Smooth muscle cell (in vitro differentiated cells): ENCODE data around the gene SYT13. TPM values are rescaled to one million over a fixed set of nuclear protein-coding genes. Genes with fewer than 3 reads are reported as not detected.

Source experiments
- DNase-seq: peaks from one replicate; lab custom pipeline; 2025; ENCODE audit not compliant: unreplicated experiment; lab: John Stamatoyannopoulos, UW
- H2AFZ ChIP-seq: fragments of 200-600 bp; sonication (generic); 2 replicates; pipeline ENCODE4 v1.6.0; 2016; ENCODE audit warnings: antibody characterized with exemption, low read depth, mild to moderate bottlenecking
- H3F3A ChIP-seq: fragments of 200-600 bp; sonication (generic); 2 replicates; pipeline ENCODE4 v1.6.0; 2017; ENCODE audit warnings: antibody characterized with exemption, low read depth
- H3K27ac ChIP-seq: fragments of 200-600 bp; sonication (generic); 2 replicates; pipeline ENCODE4 v1.5.1; 2016; ENCODE audit warnings: low read depth, mild to moderate bottlenecking
- H3K27me3 ChIP-seq: fragments of 200-600 bp; sonication (generic); 2 replicates; pipeline ENCODE4 v1.6.1; 2016; ENCODE audit warnings: low read depth, mild to moderate bottlenecking
- H3K36me3 ChIP-seq: fragments of 200-600 bp; sonication (generic); 2 replicates; pipeline ENCODE4 v1.5.1; 2016; ENCODE audit warnings: low read depth
- H3K4me1 ChIP-seq: fragments of 200-600 bp; sonication (generic); 2 replicates; pipeline ENCODE4 v1.5.1; 2016; ENCODE audit warnings: low read depth
- H3K4me2 ChIP-seq: fragments of 200-600 bp; sonication (generic); 2 replicates; pipeline ENCODE4 v1.6.0; 2016; ENCODE audit warnings: mild to moderate bottlenecking
- H3K4me3 ChIP-seq: fragments of 200-600 bp; sonication (generic); 2 replicates; pipeline ENCODE4 v1.5.1; 2016; ENCODE audit warnings: mild to moderate bottlenecking
- H3K79me2 ChIP-seq: fragments of 200-600 bp; sonication (generic); 2 replicates; pipeline ENCODE4 v1.6.0; 2016; ENCODE audit warnings: low read depth, mild to moderate bottlenecking
- H3K9ac ChIP-seq: fragments of 200-600 bp; sonication (generic); 2 replicates; pipeline ENCODE4 v1.6.0; 2016; ENCODE audit warnings: low read depth
- H3K9me3 ChIP-seq: fragments of 200-600 bp; sonication (generic); replicated peaks from 2 replicates; pipeline ENCODE4 v1.5.1; 2016; ENCODE audit warnings: low read depth
- H4K20me1 ChIP-seq: fragments of 200-600 bp; sonication (generic); 2 replicates; pipeline ENCODE4 v1.6.0; 2016; ENCODE audit warnings: low read depth
- WGBS: methylation state at CpG from one replicate; pipeline ENCODE4 v1.1.7; 2016; ENCODE audit warnings: low lambda C conversion rate; 5-methylcytosine and 5-hydroxymethylcytosine counted together
- polyA plus RNA-seq: library from polyadenylated mRNA; unstranded; fragments of >200 nt; fragmentation: Nextera tagmentation; extraction: Ambion mirVana; gene quantifications from 2 replicates; pipeline ENCODE4 v1.2.1, GENCODE V29; 2016
- total RNA-seq: library from RNA; depleted of rRNA; stranded (reverse); fragments of >200 nt; gene quantifications from 2 replicates; pipeline ENCODE4 v1.2.3, GENCODE V29; 2014
- TF ChIP-seq, protein P1 (sequence below): fragments of 200-600 bp; sonication (generic); IDR thresholded peaks from 2 replicates; pipeline ENCODE4 v1.5.1; 2017; ENCODE audit warnings: borderline replicate concordance, mild to moderate bottlenecking, antibody characterized with exemption; ENCODE audit not compliant: insufficient read depth, poor library complexity, severe bottlenecking

Gene SYT13
- total and polyA plus RNA-seq, 2 experiments from 2014 or later, result 0.47 to 1.3 TPM

DNA sequence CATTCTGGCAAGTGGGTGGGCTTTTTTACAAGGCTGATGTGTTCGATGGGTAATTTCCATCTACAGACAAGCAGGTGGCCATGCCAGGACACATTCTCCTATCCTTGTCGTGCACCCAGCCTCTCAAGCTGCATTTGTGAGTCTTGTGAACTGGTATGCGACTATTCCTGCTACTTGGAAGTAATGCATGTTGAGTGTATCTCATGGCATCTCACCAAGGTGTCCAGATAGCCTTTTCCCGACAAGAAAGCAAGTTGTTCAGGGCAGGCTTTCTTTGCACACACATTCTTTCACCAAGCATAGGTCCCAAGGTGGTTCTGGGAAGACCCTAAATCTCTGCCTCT lies 18.8 kb upstream of the SYT13 start:
- TF ChIP-seq, protein P1, sequence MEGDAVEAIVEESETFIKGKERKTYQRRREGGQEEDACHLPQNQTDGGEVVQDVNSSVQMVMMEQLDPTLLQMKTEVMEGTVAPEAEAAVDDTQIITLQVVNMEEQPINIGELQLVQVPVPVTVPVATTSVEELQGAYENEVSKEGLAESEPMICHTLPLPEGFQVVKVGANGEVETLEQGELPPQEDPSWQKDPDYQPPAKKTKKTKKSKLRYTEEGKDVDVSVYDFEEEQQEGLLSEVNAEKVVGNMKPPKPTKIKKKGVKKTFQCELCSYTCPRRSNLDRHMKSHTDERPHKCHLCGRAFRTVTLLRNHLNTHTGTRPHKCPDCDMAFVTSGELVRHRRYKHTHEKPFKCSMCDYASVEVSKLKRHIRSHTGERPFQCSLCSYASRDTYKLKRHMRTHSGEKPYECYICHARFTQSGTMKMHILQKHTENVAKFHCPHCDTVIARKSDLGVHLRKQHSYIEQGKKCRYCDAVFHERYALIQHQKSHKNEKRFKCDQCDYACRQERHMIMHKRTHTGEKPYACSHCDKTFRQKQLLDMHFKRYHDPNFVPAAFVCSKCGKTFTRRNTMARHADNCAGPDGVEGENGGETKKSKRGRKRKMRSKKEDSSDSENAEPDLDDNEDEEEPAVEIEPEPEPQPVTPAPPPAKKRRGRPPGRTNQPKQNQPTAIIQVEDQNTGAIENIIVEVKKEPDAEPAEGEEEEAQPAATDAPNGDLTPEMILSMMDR, result no peak
- WGBS, result 88% methylated on average over 4 of the region's 4 CpGs
- H3K27me3 ChIP-seq, result peaks cover 26% of the 10 kb centered on the region
- no peaks in the 10 kb centered on the region for H3K36me3 ChIP-seq
- no peak overlapping the region for H3K4me2 ChIP-seq
- no peaks in the 10 kb centered on the region for H3K4me1 ChIP-seq
- H3K27ac ChIP-seq, result no peak overlapping the region
- no peak overlapping the region for H2AFZ ChIP-seq
- no peak overlapping the region for H3K9ac ChIP-seq
- no peaks in the 10 kb centered on the region for H3K9me3 ChIP-seq
- H3K4me3 ChIP-seq, result no peak overlapping the region
- no peaks in the 10 kb centered on the region for H3K79me2 ChIP-seq
- DNase-seq, result no peak
- no peaks in the 10 kb centered on the region for H4K20me1 ChIP-seq
- H3F3A ChIP-seq, result no peaks in the 10 kb centered on the region

DNA sequence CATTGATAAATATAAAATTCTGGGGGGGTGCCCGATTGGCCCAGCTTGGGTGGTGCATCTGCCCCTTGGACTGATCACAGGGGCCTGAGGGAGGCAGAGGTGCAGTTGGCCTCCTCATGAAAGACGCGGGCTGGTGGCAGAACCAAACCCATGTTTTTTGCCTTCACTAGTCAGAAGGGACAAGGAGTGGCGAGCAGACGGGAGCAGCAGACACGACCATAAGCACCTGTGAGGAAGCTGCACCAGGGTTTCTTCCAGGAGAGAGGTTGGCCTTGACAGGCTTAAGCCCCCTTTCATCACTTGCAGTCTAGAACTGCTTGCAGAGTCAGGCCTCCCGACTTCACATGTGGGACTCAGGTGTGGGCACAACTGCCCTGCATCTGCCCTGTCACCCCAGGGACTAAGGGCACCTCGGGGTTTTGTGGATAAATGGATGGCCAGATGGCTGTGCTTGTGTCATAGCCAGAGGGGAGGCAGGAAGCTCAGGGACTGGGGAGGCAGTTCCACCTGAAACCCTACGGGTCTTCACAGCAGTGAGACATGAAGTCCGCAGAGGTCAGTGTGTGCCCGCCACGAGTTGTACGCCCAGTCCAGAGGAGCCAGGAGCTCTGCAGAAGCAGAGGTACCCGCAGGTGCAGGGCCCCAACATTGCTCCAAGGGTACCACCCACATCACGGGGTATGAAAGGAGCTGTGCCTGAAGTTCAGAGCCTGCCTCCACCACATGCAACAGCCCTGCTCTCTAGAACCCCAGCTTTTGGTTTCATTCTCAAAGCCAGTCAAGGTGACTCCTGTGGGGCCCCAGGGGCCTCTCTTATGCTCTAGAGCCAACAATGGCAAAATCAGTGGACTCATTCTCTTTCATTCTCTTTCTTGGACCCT lies 18.2 kb upstream of the SYT13 start:
- TF ChIP-seq, protein P1, result no peak
- peaks cover 26% of the 10 kb centered on the region for H3K27me3 ChIP-seq

DNA sequence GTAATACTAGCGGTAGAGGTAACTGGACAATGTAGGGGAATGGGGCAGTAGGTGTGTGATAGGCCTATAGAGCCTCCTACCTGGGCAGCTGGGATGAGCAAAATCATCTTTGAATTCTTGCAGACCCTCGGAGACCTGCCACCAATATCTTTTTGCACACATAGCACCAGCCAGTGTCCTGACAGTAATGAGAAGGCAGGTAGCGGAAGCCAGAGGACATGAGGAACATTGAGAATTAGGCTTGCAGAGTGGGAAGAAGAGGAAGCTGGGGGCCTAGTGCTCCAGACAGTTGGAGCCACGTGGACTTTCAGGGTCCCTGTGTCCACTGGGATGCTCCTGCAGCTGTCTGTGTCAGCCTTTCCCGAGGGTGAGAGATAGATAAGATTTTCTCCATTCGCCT lies 17.2 kb upstream of the SYT13 start:
- Histone ChIP-seq H2AFZ (no peak overlapping the region), H3K4me3 (no peak overlapping the region), H4K20me1 (no peaks in the 10 kb centered on the region), H3K27ac (no peak overlapping the region), H3K4me2 (no peak overlapping the region), H3K9ac (no peak overlapping the region), H3K79me2 (no peaks in the 10 kb centered on the region), H3K27me3 (peaks cover 26% of the 10 kb centered on the region), H3K36me3 (no peaks in the 10 kb centered on the region), H3F3A (no peaks in the 10 kb centered on the region), H3K4me1 (no peaks in the 10 kb centered on the region), H3K9me3 (no peaks in the 10 kb centered on the region)
- DNase-seq, result no peak
- WGBS, result 83% methylated on average over 6 of the region's 6 CpGs
- TF ChIP-seq, protein P1, result no peak

More for the DNA sequence above, 18.2 kb upstream of the SYT13 start:
- Histone ChIP-seq H3K4me1 (no peaks in the 10 kb centered on the region), H3K36me3 (no peaks in the 10 kb centered on the region), H3K9me3 (no peaks in the 10 kb centered on the region), H2AFZ (no peak overlapping the region), H3K27ac (no peak overlapping the region), H3F3A (no peaks in the 10 kb centered on the region), H3K9ac (no peak overlapping the region), H3K79me2 (no peaks in the 10 kb centered on the region), H4K20me1 (no peaks in the 10 kb centered on the region), H3K4me2 (no peak overlapping the region), H3K4me3 (no peak overlapping the region)
- 89% methylated on average over 15 of the region's 15 CpGs for WGBS
- no peak for DNase-seq
